Measurements from ENCODE around the gene MGST2. TPM values are rescaled to one million over a fixed set of nuclear protein-coding genes. Genes with fewer than 3 reads are reported as not detected.

MGST2 gene
- total RNA-seq, 1 experiment from 2014 or later: 32.8 TPM

DNA sequence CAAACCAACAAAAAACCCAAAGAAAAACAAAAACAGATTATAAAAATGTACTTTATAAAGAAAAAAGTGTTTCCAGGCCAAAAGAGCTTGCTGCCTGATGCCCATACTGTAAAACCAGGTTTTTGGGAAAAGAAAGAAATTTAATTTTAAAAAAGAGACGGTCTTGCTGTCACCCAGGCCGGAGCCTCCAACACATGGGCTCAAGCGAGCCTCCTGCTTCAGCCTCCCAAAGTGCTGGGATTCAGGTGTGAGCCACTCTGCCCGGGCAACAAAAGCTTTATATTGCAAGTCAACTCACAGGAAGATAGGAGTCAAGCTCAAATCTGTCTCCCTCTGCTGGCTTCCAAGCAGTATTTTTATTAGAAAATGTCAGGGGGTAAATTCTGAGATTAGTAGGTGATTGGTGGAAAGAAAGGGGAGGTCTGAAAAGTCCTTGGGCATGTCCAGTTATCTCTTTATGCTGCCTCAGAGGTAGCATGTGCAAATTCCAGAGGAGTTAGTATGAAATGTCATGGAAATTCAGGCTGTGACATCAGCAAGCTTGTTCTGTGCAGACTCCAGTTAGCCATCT, 39.4 kb downstream of the MGST2 start:
- no peak for DNase-seq (ENCODE audit: low spot score)

DNA sequence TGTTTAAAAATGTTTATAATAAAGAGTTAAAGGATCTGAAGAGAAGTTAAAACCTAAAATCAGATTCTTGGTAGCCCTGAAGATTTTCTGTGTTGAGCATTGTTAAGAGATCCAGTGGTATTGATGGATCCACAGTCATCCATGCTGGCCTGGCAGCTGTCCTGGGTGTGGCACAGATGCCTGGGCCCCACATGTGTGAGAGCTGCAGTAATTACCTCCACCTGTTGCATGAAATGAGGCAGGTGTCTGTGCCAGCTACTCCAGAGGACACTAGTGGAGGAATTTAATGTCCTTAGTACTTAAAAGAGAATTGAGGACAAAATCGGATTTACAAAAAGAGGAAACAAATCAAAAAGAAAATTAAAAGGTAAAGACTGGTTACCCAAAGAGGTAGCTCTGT, 44.0 kb downstream of the MGST2 start:
- DNase-seq (ENCODE audit: low spot score): no peak

DNA sequence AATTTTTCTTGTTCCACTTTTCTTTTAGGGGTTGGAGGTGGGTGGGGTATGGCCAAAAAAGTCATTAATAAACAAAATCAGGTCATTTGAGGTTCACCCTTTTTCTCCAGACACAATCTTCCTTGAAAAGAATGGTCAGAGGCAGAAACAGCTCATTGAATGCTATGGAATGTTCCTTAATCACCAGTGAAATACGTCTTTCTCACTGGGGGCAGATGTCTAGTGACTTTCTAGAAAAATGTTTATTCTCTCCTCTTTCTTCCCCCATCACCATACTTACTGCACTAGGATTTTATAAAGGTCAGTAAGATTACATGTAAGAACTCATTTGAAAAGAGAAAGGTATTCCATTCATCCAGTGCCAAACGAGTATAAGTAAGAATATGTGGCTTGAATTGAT, 44.5 kb downstream of the MGST2 start:
- DNase-seq (ENCODE audit: low spot score): no peak

DNA sequence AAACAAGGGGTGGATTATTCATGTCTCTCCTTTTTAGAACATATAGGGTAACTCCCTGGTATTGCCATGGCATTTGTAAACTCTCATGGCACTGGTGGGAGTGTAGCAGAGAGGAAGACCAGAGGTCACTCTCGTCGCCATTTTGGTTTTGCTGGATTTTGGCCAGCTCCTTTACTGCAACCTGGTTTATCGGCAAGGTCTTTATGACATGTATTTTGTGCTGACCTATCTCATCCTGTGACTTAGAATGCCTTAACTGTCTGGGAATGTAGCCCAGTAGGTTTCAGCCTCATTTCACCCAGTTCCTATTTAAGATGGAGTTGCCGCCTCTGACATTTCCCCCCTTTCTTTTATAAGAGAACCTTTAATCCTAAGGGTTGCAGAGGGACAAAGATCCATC, 45.8 kb downstream of the MGST2 start:
- no peak for DNase-seq (ENCODE audit: low spot score)

DNA sequence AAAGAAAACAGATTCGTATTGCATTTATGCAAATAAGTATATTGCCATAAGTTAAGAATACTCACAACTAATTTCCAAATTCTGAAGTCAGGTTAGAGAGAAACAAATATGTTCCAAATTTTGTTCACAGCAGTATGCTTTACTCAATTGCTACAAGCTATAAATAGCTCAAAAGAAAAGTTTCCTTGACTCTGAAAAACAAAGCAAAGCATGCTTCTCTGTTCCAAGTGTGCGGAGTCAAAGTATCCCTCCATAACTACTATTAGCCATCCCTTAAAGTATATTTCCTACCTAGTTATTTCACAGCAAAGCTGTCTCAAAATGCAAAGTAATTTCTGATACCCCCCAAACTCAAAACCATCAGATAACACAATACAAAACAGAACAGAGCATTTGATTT, 47.3 kb downstream of the MGST2 start:
- no peak for DNase-seq (ENCODE audit: low spot score)

DNA sequence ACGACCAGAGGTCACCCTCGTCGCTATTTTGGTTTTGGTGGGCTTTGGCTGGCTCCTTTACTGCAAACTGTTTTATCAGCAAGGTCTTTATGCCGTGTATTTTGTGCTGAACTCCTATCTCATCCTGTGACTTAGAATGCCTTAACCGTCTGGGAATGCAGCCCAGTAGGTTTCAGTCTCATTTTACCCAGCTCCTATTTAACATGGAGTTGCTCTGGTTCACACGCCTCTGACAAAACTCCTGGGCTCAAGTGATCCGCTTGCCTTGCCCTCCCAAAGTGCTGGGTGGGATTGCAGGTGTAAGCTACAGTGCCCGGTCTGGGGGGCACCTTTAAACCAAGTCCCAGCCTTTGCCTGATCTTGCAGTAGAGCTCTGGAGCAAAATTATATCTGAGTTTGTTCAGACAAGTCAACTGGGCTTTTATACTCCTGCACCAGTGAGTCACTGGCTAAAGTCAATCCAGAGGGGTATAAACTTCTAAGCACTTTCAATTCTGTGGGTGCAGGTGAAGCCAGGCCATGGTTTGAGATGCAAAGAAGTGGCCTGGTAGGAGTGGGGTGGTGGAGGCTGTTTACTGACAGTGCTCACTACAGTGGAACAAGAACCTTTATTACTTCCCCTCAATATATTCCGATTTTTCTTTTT, 50.2 kb downstream of the MGST2 start:
- DNase-seq (ENCODE audit: low spot score): no peak

DNA sequence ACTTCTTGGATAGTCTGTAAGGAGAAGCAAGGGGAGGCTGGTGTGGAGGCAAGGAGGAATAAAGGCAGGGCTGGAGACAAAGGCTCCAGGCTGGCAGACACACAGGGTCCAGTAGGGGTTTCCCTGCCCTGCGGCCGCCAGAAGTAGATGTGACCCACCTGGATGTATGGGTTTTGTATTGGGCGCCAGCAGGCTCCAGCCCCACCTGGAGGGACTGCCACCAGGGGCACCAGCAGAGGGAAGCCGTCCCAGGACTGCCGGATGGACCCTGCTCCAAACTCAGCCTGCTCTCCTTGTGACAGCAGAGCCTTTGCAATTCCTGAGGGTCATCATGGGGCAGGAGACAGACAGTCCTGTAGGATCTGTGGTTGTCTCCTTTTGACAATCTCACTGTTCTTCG, 52.7 kb downstream of the MGST2 start:
- DNase-seq (ENCODE audit: low spot score): no peak

DNA sequence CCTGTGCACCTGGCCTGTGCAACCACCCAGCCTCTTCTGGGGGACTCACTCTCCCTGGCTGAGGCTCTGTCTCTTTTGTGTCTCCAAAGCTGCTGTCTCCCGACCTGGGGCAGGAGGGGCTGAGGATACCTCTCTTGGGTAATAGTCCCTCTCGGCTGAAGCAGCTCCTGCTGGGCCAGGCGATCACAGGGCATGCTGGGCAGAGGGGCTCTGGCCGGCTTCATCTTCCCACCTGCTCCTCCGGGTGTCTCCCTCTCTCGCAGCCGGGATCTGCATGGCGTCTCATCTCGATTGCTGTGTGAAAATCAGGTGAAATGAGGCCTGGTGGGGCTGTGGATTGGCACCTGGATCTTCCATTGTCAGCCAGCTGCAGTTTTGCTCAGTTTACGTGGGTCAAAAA, 53.2 kb downstream of the MGST2 start:
- DNase-seq (ENCODE audit: low spot score): no peak

DNA sequence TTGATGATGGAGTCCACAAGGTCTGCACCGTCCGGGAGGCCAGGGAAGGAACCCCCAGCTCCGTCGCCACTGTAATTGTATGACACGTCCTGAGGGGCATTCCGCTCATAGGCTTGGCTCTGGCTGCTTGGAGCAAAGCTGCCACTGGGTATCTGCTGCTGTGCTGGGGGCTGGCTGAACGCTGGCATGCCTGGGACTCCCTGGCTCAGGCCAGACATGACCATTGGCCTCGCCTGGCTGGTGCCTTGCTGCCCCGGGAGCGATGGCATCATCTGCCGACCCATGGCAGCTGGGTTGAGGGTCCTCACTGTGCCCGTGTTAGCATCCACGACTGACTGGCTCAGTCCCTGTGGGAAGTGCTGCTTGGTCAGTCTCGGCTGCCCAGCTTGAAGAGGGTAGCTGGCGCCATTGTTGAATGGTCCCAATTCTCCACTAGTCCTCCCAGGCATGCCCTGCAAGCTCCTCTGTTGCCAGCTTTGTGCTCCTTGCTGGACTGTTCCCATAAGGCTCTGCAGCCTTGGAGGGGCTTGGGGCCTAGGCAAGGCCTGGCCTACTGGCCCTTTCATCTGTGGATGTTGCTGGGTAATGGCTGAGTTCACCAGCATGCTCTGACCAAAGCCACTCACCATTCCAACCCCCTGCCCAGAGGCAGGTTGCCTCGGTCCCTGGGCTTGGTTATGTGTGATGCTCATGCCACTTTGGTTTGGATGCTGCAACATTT, 53.9 kb downstream of the MGST2 start:
- DNase-seq (ENCODE audit: low spot score): no peak

DNA sequence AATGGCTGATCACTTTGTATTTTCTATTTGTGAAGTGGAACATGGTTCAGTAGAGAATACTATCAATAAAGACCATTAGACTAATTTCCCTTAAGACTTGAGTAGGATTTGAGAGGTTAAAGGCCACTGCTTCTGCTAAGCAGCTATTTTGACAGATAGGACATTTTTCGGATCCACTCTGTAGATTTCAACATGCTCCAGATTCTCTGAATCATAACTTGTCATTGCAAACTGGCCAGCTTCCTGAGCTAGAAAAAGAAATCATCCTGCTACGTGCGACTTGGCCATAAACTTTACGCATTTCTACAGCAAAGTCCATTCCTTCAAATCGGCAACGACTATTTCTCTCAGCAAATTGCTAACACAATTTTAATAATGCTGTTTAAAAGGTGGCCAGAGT, 55.2 kb downstream of the MGST2 start:
- no peak for DNase-seq (ENCODE audit: low spot score)

DNA sequence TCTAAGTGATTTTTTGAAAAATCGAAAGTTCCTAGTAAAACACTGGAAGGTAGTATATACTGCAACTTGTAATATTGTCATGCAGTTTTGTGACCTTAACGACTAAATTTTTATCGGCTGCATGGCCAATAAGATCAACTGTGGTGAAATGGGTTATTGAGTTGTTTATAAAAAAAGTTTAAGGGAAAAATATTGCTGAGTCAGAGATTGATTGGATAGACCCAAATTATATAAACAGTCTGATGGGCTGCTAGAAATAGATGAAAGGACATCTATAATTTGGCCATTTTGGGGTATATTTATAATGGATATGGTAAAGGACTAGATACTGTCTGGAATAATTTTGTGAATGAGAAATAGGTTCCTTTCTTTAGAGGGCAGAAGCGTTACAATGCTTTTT, 56.2 kb downstream of the MGST2 start:
- no peak for DNase-seq (ENCODE audit: low spot score)

DNA sequence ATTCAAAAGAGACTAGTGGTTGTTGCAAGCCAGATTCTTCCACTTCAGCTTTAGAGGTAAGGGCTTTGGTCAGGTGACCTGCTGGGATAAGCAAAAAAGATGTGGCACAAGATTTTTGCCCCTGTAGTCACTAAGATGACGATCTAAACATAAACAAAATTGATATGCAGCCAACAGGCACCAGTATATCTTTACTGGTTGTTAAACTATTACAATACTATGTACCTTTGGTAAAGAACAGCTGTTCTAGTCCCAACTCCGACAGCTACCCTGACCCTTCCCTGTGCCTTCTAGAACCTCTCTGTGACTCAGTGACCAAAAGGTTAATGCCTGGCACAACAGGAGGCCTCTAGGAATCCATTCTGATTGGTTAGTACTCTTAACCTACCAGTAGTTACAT, 59.6 kb downstream of the MGST2 start:
- no peak for DNase-seq (ENCODE audit: low spot score)

DNA sequence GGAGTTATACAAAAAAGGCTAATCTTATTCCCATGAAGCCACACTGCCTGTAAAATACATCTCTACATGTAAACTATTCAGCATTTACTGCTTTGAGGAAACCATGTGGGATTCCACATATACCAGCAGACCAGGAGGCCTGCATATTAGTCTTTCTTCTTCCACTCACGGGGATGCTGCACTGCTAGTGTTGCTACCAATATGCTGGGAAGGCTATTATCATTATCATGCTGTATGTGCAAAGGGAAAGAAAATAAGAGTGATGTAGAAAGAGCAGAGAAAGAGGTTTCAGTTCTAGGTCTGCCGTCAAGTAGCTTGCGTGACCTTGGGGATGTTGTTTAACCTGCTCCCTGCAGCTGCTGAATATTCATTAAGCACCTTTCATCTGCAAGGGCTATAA, 61.0 kb downstream of the MGST2 start:
- DNase-seq (ENCODE audit: low spot score): no peak

DNA sequence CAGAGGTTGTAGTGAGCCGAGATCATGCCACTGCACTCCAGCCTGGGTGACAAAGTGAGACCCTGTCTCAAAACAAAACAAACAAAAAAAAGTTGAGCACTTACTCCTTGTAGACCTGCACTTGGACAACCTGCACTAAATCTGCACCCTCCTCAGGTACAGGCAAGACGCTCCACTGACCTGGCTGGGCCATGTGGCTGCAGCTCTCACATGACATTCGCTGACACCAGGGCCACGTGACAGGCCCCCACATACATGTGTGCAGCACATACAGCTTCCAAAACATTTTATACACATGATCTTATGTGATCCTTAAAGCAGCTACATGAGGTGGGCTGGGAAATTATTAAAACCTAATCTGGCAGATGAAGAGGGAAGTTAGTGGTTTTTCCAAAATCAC, 62.5 kb downstream of the MGST2 start:
- DNase-seq (ENCODE audit: low spot score): no peak

DNA sequence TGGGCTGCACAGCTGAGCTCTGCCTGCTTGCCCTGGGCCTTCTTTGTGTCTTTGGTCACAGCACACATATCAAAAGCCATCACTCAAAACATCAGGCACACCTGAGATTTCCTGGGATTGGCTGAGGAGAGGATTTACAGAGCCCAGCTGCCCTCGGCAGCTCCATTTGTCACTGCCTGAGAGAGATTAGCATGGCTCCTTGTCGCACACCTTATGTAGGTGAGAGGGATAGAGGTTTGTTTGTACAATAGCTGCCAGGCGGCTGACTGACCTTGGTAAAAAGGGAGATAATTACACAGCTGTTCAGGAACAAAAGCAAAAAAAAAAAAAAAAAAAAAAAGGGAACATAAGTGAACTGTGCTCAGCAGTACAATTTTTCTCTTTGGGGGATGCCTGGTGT, 63.2 kb downstream of the MGST2 start:
- no peak for DNase-seq (ENCODE audit: low spot score)

DNA sequence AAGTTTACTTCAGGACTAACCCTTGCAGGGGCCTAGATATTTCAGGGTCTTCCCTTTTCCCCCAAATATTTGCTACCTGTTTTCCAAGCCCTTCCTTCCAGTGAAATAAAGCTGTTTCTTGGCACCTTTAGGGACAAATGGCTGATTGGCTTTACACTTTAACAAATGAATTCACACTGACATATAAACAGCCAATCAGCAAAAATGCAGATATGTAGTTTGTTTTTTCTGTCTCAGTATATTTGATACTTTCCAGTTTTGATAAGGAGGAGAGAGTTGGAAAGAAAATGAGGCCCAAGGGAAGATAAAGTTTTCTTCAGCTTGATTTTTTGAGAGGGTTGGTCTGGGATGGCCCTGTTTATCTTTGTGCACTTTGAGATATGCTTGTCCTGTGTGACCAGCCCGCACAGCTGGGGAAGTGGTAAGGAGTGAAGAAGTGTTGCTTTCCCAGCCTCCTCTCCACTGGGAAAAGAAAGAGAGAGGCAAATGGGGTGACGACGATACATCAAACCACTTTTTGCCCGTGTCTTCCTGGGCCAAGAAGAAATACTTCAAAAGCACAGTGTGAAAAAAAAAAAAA, 67.5 kb downstream of the MGST2 start:
- no peak for DNase-seq (ENCODE audit: low spot score)

DNA sequence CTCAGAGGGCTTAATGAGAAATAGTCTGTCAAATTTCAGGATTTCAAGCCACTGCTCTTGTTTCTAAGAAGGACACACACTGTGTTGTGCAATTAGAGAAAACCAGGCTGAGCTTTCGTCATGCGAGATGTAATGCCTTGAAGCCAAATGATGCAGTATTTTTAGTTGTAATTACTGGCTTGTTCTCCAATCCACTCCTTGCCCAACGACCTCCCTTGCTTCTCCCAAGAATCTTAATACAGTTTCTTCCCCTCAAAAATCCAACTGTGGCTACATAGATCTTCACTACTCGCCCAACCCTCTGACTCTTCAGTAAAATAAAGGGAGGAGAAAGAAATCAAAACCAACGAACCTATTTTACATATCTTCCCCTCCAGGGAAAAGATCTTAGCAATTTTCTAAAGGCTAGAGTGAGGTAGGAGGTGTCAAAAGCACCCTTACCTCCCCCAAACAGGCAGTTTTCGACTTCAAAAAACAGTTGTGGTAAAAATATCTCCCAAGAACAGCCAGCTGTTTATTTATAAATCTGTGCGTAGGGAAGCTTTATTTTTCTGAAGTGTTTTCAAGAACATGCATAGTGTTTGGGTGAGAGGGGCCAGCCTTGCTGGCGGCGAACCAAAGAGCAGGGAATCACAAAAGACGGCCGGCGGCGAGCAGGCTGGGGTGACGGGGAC, 68.7 kb downstream of the MGST2 start:
- no peak for DNase-seq (ENCODE audit: low spot score)

DNA sequence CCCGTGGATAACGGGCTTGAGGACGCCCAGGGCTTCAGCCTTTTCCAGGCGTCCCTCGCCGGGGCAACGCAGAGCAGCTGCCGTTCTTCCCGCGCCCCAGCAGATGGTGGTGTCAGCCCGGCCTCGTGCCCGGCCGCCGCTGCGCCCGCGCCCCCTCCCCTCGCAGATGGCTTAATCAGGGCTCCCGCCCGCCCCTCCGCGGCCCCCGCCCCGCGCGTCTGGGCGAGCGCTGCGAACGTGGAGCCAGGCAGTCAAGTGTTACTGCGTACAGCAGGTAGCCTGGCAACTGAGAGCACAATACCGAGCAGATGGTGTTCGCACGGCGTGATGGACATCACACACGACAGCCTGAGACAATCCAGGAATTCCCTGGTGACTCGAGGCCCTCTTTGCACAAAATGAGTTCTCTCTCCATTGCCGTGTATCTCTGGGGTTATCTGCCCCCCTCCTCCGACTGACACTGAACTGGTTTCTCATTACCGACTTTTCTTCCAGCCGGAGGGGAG, 69.3 kb downstream of the MGST2 start:
- peak; percentile 48 for DNase-seq (ENCODE audit: low spot score)

DNA sequence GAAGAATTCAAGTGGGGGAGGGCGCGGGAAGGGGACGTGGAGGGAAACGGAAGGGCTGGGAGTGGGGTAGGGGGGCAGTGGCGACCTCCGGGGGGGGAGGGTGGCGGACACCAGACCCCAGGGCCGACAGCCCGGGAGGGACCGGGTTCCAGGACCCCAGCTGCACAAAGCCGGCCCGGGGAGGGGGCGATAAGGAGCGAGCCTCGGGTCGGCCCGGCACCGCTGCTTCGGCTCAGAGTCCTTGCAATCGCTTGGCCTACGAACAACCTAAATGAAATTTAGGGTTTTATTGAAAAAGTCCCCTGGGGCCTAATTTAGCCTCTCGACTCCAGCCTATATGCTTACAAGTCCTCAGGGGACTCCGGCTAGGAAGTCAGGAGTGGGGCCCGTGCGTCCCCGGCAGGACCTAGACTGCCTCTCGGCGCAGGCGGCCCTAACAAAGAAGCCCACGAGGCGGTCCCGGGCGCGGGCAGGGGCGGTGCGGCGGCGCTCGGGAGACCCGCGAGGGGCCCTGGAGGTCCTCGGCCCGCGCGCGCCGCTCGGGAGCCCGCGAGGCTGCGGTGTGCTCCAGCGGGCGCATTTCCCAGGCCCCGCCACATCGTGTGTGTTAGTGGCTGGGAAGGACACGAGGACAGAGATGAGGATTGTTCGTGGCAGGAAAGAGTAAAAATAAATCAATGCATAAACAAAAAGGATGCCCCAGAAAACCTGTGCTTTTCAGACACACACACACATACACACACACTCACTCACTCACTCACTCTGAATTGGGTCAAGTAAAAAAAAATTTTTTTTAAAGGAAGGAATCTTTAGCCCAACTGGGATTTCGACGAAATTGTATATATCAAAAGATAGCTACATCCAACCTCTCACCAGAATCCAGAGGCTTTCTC, 70.0 kb downstream of the MGST2 start:
- no peak for DNase-seq (ENCODE audit: low spot score)

DNA sequence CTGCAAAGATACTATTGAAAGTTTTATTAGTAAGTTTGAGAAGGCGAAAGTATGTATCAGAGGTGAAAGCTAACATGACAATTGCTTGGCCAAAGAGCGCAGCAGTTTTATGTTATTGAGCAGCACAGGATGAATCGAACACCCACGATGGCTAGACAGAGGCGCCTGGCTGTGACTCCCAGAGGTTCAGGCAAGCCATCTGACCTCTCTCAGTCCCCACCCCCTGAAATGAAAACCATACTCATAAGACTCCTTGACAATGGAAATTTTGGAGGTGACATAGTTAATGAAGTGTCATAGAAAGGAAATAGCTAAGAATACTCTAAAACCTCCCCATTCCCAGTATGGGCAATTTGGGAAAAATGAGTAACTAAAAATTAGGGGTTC, 70.6 kb downstream of the MGST2 start:
- no peak for DNase-seq (ENCODE audit: low spot score)

DNA sequence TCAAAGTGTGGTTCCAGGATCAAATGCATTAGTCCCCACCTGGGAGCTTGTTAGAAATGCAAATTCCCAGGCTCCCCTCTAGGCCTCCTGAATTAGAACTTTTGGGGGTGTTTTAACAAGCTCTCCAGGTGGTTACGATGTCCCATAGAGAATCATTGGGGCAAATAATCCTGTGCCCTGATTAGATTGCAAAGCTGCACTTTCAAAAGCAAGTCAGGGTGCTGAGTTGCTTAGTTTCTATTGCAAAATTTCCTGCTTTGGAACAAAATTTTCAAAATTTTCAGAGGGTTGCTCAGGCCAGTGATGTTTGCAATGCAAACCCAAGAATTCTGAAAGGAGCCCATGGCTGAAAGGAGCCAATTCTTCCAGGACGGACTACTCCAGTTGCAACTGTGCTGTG, 71.0 kb downstream of the MGST2 start:
- no peak for DNase-seq (ENCODE audit: low spot score)
